Esophagus (tissue), 2 donors: ENCODE data around the gene DBF4B. TPM values are rescaled to one million over a fixed set of nuclear protein-coding genes. Genes with fewer than 3 reads are reported as not detected.
"Not testable (repeated sequence)": the region's sequence is repeated elsewhere in the genome, so short reads cannot be mapped to it uniquely, and the experiment has no call there.

Source experiments
- H3K27ac ChIP-seq, 2 donors: one replicate each; pipeline ENCODE4 v1.5.1; 2013; ENCODE audit warnings: low read depth in 2 of 2, mild to moderate bottlenecking in 2 of 2, inconsistent platforms in 1 of 2, low read length in 1 of 2, moderate library complexity in 1 of 2
- H3K27me3 ChIP-seq, 2 donors: one replicate each; pipeline ENCODE4 v1.6.1; 2013; ENCODE audit warnings: low read length in 2 of 2, control low read depth in 1 of 2, mild to moderate bottlenecking in 1 of 2; ENCODE audit not compliant: insufficient read depth in 2 of 2, control insufficient read depth in 1 of 2
- H3K36me3 ChIP-seq, 2 donors: one replicate each; pipeline ENCODE4 v1.6.1; 2013; ENCODE audit warnings: low read length in 1 of 2; ENCODE audit not compliant: control insufficient read depth in 2 of 2, insufficient read depth in 2 of 2
- H3K4me1 ChIP-seq, 2 donors: one replicate each; pipeline ENCODE4 v1.6.1; 2013; ENCODE audit warnings: low read length in 1 of 2; ENCODE audit not compliant: control insufficient read depth in 2 of 2, insufficient read depth in 2 of 2
- H3K4me3 ChIP-seq, 2 donors: one replicate each; pipeline ENCODE4 v1.5.1; 2013; ENCODE audit warnings: low read length in 2 of 2, mild to moderate bottlenecking in 2 of 2, low read depth in 1 of 2, moderate library complexity in 1 of 2
- H3K9me3 ChIP-seq, 2 donors: one replicate each; pipeline ENCODE4 v1.6.1; 2013; ENCODE audit warnings: mild to moderate bottlenecking in 2 of 2, low read depth in 1 of 2, low read length in 1 of 2, moderate library complexity in 1 of 2; ENCODE audit not compliant: control insufficient read depth in 2 of 2, insufficient read depth in 1 of 2
- WGBS, 2 donors: extraction: QIAGEN DNeasy Blood & Tissue Kit; methylation state at CpG; one replicate each; pipeline ENCODE4 v1.1.7; 2013; 5-methylcytosine and 5-hydroxymethylcytosine counted together
- polyA plus RNA-seq, 2 donors: library from polyadenylated mRNA; stranded (reverse); fragments of 200-250 nt; gene quantifications; one replicate each; pipeline ENCODE4 v1.2.3, GENCODE V29; 2013
- donor health status: healthy with polysubstance abuse.
- donor health status: Bipolar disorder and iron deficiency.

DBF4B gene
- polyA plus RNA-seq, 2 donors, result 2.1 to 4.5 TPM

GRCh38 chr17:44749076-44749979 lies 40.9 kb downstream of the DBF4B start:
- no peaks in the 10 kb centered on the region for H3K4me1 ChIP-seq
- peaks cover 7 to 10% of the 10 kb centered on the region in 2 donors for H3K36me3 ChIP-seq
- H3K4me3 ChIP-seq, result no peak overlapping the region
- no peaks in the 10 kb centered on the region for H3K9me3 ChIP-seq
- 77 to 84% methylated on average over 17 to 19 of the region's 19 CpGs for WGBS, 2 donors
- no peaks in the 10 kb centered on the region for H3K27me3 ChIP-seq
- no peak overlapping the region for H3K27ac ChIP-seq

- Histone ChIP-seq H3K9me3 (no peaks in the 10 kb centered on the region), H3K27ac (no peak overlapping the region), H3K27me3 (no peaks in the 10 kb centered on the region), H3K4me3 (no peak overlapping the region), H3K36me3 (peaks cover 7 to 10% of the 10 kb centered on the region in 2 donors), H3K4me1 (no peaks in the 10 kb centered on the region)
- WGBS, 2 donors, result 64 to 70% methylated on average over 9 of the region's 9 CpGs
Observed at GRCh38 chr17:44749980-44750318, 41.5 kb downstream of the DBF4B start.

- Histone ChIP-seq H3K9me3 (peaks cover 0 to 2% of the 10 kb centered on the region in 2 donors), H3K27ac (no peak overlapping the region), H3K27me3 (no peaks in the 10 kb centered on the region), H3K4me3 (no peak overlapping the region), H3K4me1 (no peaks in the 10 kb centered on the region), H3K36me3 (peaks cover 7 to 10% of the 10 kb centered on the region in 2 donors)
- 89 to 93% methylated on average over 7 of the region's 7 CpGs for WGBS, 2 donors
Observed at GRCh38 chr17:44751331-44751730, 42.9 kb downstream of the DBF4B start.

GRCh38 chr17:44751806-44752205 lies 43.3 kb downstream of the DBF4B start:
- H3K9me3 ChIP-seq, result peaks cover 0 to 2% of the 10 kb centered on the region in 2 donors
- no peak overlapping the region for H3K27ac ChIP-seq
- peaks cover 7 to 10% of the 10 kb centered on the region in 2 donors for H3K36me3 ChIP-seq
- no peaks in the 10 kb centered on the region for H3K4me1 ChIP-seq
- no peak overlapping the region for H3K4me3 ChIP-seq
- WGBS, 2 donors, result 89 to 91% methylated on average over 10 of the region's 10 CpGs
- H3K27me3 ChIP-seq, result no peaks in the 10 kb centered on the region

- Histone ChIP-seq H3K27me3 (no peaks in the 10 kb centered on the region), H3K36me3 (peaks cover 7% of the 10 kb centered on the region in 2 donors), H3K4me1 (no peaks in the 10 kb centered on the region), H3K27ac (no peak overlapping the region), H3K4me3 (no peak overlapping the region), H3K9me3 (peaks cover 0 to 2% of the 10 kb centered on the region in 2 donors)
- 81 to 86% methylated on average over 17 of the region's 17 CpGs for WGBS, 2 donors
Observed at GRCh38 chr17:44752953-44753861, 44.7 kb downstream of the DBF4B start.

GRCh38 chr17:44754276-44754675 lies 45.8 kb downstream of the DBF4B start:
- Histone ChIP-seq H3K4me3 (no peak overlapping the region), H3K27ac (no peak overlapping the region), H3K27me3 (peaks cover 0 to 3% of the 10 kb centered on the region in 2 donors), H3K36me3 (peaks cover 3 to 7% of the 10 kb centered on the region in 2 donors), H3K9me3 (peaks cover 0 to 2% of the 10 kb centered on the region in 2 donors), H3K4me1 (peaks cover 3 to 4% of the 10 kb centered on the region in 2 donors)
- WGBS, 2 donors, result 80 to 82% methylated on average over 7 of the region's 7 CpGs

GRCh38 chr17:44755180-44755579 lies 46.7 kb downstream of the DBF4B start:
- H3K4me1 ChIP-seq, H3K27ac ChIP-seq, H3K9me3 ChIP-seq, H3K4me3 ChIP-seq, H3K27me3 ChIP-seq, H3K36me3 ChIP-seq: not testable (repeated sequence)
- 94 to 95% methylated on average over 5 of the region's 5 CpGs for WGBS, 2 donors

- Histone ChIP-seq H3K4me3 (no peak overlapping the region), H3K4me1 (peaks cover 6 to 8% of the 10 kb centered on the region in 2 donors), H3K27me3 (peaks cover 0 to 10% of the 10 kb centered on the region in 2 donors), H3K36me3 (no peaks in the 10 kb centered on the region), H3K9me3 (peaks cover 0 to 2% of the 10 kb centered on the region in 2 donors), H3K27ac (no peak overlapping the region)
- WGBS, 2 donors, result 80 to 88% methylated on average over 10 of the region's 10 CpGs
Observed at GRCh38 chr17:44757045-44757917, 48.8 kb downstream of the DBF4B start.

- H3K4me1 ChIP-seq, result peaks cover 6 to 8% of the 10 kb centered on the region in 2 donors
- peaks cover 0 to 10% of the 10 kb centered on the region in 2 donors for H3K27me3 ChIP-seq
- WGBS, 2 donors, result 50 to 66% methylated on average over 5 of the region's 5 CpGs
- H3K27ac ChIP-seq, result no peak overlapping the region
- peaks cover 0 to 2% of the 10 kb centered on the region in 2 donors for H3K9me3 ChIP-seq
- H3K4me3 ChIP-seq, result no peak overlapping the region
- H3K36me3 ChIP-seq, result no peaks in the 10 kb centered on the region
Observed at GRCh38 chr17:44757918-44758413, 49.5 kb downstream of the DBF4B start.
